ENCODE results near the gene GLG1.

- TF ChIP-seq POLR2AphosphoS5 (IDR thresholded peaks at IDR 0.05; ENCODE audit: low read depth) = no peak
- TF ChIP-seq, protein P1, sequence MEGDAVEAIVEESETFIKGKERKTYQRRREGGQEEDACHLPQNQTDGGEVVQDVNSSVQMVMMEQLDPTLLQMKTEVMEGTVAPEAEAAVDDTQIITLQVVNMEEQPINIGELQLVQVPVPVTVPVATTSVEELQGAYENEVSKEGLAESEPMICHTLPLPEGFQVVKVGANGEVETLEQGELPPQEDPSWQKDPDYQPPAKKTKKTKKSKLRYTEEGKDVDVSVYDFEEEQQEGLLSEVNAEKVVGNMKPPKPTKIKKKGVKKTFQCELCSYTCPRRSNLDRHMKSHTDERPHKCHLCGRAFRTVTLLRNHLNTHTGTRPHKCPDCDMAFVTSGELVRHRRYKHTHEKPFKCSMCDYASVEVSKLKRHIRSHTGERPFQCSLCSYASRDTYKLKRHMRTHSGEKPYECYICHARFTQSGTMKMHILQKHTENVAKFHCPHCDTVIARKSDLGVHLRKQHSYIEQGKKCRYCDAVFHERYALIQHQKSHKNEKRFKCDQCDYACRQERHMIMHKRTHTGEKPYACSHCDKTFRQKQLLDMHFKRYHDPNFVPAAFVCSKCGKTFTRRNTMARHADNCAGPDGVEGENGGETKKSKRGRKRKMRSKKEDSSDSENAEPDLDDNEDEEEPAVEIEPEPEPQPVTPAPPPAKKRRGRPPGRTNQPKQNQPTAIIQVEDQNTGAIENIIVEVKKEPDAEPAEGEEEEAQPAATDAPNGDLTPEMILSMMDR (IDR thresholded peaks at IDR 0.05; ENCODE audit: insufficient read depth, low read length) = peak; percentile 53
Measured at GRCh38 chr16:74623214-74623838, 16.4 kb upstream of the GLG1 start.
